Subcutaneous abdominal adipose tissue (tissue), 5 donors: ENCODE results near the gene SLC38A2.

ENCODE experiments used
- H3K27ac ChIP-seq: one replicate; pipeline ENCODE4 v1.7.0; 2013; ENCODE audit warnings: low read depth, mild to moderate bottlenecking, inconsistent platforms, low read length, moderate library complexity
- H3K27me3 ChIP-seq, 5 donors: one replicate each; pipeline ENCODE4 v1.7.0; 2013; ENCODE audit warnings: low read length in 5 of 5, inconsistent platforms in 1 of 5; ENCODE audit not compliant: control insufficient read depth in 5 of 5, insufficient read depth in 4 of 5
- H3K36me3 ChIP-seq, 5 donors: one replicate each; pipeline ENCODE4 v1.7.0; 2013; ENCODE audit warnings: low read length in 5 of 5; ENCODE audit not compliant: control insufficient read depth in 5 of 5, insufficient read depth in 5 of 5
- H3K4me1 ChIP-seq, 5 donors: one replicate each; pipeline ENCODE4 v1.7.0; 2013; ENCODE audit warnings: low read length in 5 of 5, mild to moderate bottlenecking in 3 of 5, moderate library complexity in 1 of 5; ENCODE audit not compliant: control insufficient read depth in 5 of 5, insufficient read depth in 5 of 5
- H3K4me3 ChIP-seq, 5 donors: one replicate each; pipeline ENCODE4 v1.7.0; 2013; ENCODE audit warnings: low read length in 5 of 5, low read depth in 1 of 5
- H3K9ac ChIP-seq, 5 donors: one replicate each; pipeline ENCODE4 v1.7.0; 2013; ENCODE audit warnings: low read length in 5 of 5, mild to moderate bottlenecking in 4 of 5, moderate library complexity in 3 of 5
- H3K9me3 ChIP-seq, 5 donors: one replicate each; pipeline ENCODE4 v1.7.0; 2013; ENCODE audit warnings: low read length in 5 of 5; ENCODE audit not compliant: control insufficient read depth in 5 of 5
- donor health status: healthy.
- donor health status: healthy.
- donor health status: healthy.
- donor health status: healthy.
- donor health status: healthy.

Gene SLC38A2

GRCh38 chr12:46377678-46378077 lies 5.1 kb upstream of the SLC38A2 start:
- no peaks in the 10 kb centered on the region for H3K27me3 ChIP-seq
- H3K9me3 ChIP-seq = no peaks in the 10 kb centered on the region
- peaks cover 0 to 20% (median 18%) of the 10 kb centered on the region in 5 donors for H3K4me1 ChIP-seq
- H3K27ac ChIP-seq = no peak overlapping the region
- H3K4me3 ChIP-seq = no peak overlapping the region
- H3K9ac ChIP-seq = no peak overlapping the region
- no peaks in the 10 kb centered on the region for H3K36me3 ChIP-seq

- Histone ChIP-seq H3K4me3 (no peak overlapping the region), H3K9ac (no peak overlapping the region), H3K27ac (no peak overlapping the region), H3K9me3 (no peaks in the 10 kb centered on the region), H3K27me3 (no peaks in the 10 kb centered on the region), H3K4me1 (peaks cover 0 to 15% (median 12%) of the 10 kb centered on the region in 5 donors), H3K36me3 (no peaks in the 10 kb centered on the region)
Observed at GRCh38 chr12:46376579-46376978, 4.0 kb upstream of the SLC38A2 start.

GRCh38 chr12:46374711-46375110 lies 2.1 kb upstream of the SLC38A2 start:
- H3K27me3 ChIP-seq = no peaks in the 10 kb centered on the region
- H3K27ac ChIP-seq = no peak overlapping the region
- H3K4me1 ChIP-seq = peaks cover 2 to 29% (median 26%) of the 10 kb centered on the region in 5 donors
- H3K36me3 ChIP-seq = peaks cover 7 to 12% (median 8%) of the 10 kb centered on the region in 5 donors
- H3K9me3 ChIP-seq = no peaks in the 10 kb centered on the region
- H3K4me3 ChIP-seq = no peak overlapping the region
- H3K9ac ChIP-seq = no peak overlapping the region

- peaks cover 10 to 16% (median 12%) of the 10 kb centered on the region in 5 donors for H3K36me3 ChIP-seq
Observed at GRCh38 chr12:46374310-46374709, 1.7 kb upstream of the SLC38A2 start.

GRCh38 chr12:46373301-46374296 lies 1.0 kb upstream of the SLC38A2 start:
- Histone ChIP-seq H3K27me3 (no peaks in the 10 kb centered on the region), H3K36me3 (peaks cover 16 to 23% (median 19%) of the 10 kb centered on the region in 5 donors), H3K27ac (peak overlapping the region; percentile 99), H3K9me3 (no peaks in the 10 kb centered on the region), H3K9ac (peak overlapping the region; percentile 67 to 99 (median 77)), H3K4me1 (peaks cover 5 to 40% (median 37%) of the 10 kb centered on the region in 5 donors), H3K4me3 (peak overlapping the region; percentile 86 to 100 (median 99))

More at GRCh38 chr12:46374310-46374709, 1.7 kb upstream of the SLC38A2 start:
- peaks cover 3 to 33% (median 30%) of the 10 kb centered on the region in 5 donors for H3K4me1 ChIP-seq
- peak overlapping the region; percentile 99 for H3K27ac ChIP-seq
- peak overlapping the region in 1 of 5 donors; percentile 99 for H3K4me3 ChIP-seq
- H3K9ac ChIP-seq = no peak overlapping the region
- H3K9me3 ChIP-seq = no peaks in the 10 kb centered on the region
- H3K27me3 ChIP-seq = no peaks in the 10 kb centered on the region

GRCh38 chr12:46371718-46372543 lies 642 bp downstream of the SLC38A2 start:
- Histone ChIP-seq H3K9ac (peak overlapping the region; percentile 95 to 99 (median 96)), H3K9me3 (no peaks in the 10 kb centered on the region), H3K27me3 (no peaks in the 10 kb centered on the region), H3K4me1 (peaks cover 11 to 57% (median 54%) of the 10 kb centered on the region in 5 donors), H3K36me3 (peaks cover 28 to 40% (median 35%) of the 10 kb centered on the region in 5 donors), H3K4me3 (peak overlapping the region; percentile 87 to 100 (median 99)), H3K27ac (peak overlapping the region; percentile 99)

- Histone ChIP-seq H3K9me3 (no peaks in the 10 kb centered on the region), H3K27me3 (no peaks in the 10 kb centered on the region), H3K9ac (peak overlapping the region; percentile 95 to 99 (median 96)), H3K27ac (peak overlapping the region; percentile 99), H3K4me1 (peaks cover 12 to 63% (median 62%) of the 10 kb centered on the region in 5 donors), H3K4me3 (peak overlapping the region; percentile 87 to 100 (median 99)), H3K36me3 (peaks cover 37 to 49% (median 43%) of the 10 kb centered on the region in 5 donors)
Observed at GRCh38 chr12:46370792-46371717, 1.5 kb downstream of the SLC38A2 start.

- peak overlapping the region; percentile 87 to 100 (median 99) for H3K4me3 ChIP-seq
- peak overlapping the region; percentile 99 for H3K27ac ChIP-seq
- H3K9ac ChIP-seq = peak overlapping the region; percentile 84 to 99 (median 96)
- no peaks in the 10 kb centered on the region for H3K9me3 ChIP-seq
- peaks cover 12 to 70% (median 69%) of the 10 kb centered on the region in 5 donors for H3K4me1 ChIP-seq
- no peaks in the 10 kb centered on the region for H3K27me3 ChIP-seq
- H3K36me3 ChIP-seq = peaks cover 41 to 54% (median 50%) of the 10 kb centered on the region in 5 donors
Observed at GRCh38 chr12:46370380-46370734, 2.2 kb downstream of the SLC38A2 start.
